Dermis microvascular lymphatic vessel endothelial cell (primary cell): ENCODE data around the gene CTSS. TPM values are rescaled to one million over a fixed set of nuclear protein-coding genes. Genes with fewer than 3 reads are reported as not detected.
A peak's percentile ranks its signal among the peaks of the same experiment; 100 is the strongest.
"Not testable (repeated sequence)": the region's sequence is repeated elsewhere in the genome, so short reads cannot be mapped to it uniquely, and the experiment has no call there.

Source experiments
- DNase-seq, 2 donors: peaks; one replicate each; pipeline versions ENCODE4 v3.0.0 to v3.0.0-alpha.2; 2010; ENCODE audit warnings: low read depth in 2 of 2
- total RNA-seq: library from RNA; depleted of rRNA; stranded (reverse); fragments of >200 nt; gene quantifications from 2 replicates; pipeline ENCODE4 v1.2.1, GENCODE V29; 2014

CTSS gene
- total RNA-seq, 1 donor from 2014 or later = 27.9 TPM

DNA sequence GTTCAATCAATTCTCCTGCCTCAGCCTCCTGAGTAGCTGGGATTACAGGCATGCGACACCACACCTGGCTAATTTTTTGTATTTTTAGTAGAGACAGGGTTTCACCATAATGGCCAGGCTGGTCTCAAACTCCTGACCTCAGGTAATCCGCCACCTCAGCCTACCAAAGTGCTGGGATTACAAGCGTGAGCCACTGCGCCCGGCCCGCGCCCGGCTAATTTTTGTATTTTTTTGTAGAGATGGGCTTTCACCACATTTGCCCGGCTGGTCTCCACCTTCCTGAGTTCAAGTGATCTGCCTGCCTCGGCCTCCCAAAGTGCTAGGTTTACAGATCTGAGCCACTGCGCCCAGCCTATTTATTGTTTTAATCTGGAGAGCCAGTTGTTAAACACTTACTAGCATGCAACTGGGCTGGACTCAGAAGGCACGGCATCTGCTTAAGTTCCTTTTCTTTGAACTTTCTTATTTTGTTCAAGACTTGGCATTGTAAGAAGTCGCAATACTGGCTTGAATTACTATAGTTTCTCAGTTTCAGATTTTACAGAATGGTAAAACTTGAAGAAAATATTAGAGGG lies 10.4 kb upstream of the CTSS start:
- DNase-seq = not testable (repeated sequence)

DNA sequence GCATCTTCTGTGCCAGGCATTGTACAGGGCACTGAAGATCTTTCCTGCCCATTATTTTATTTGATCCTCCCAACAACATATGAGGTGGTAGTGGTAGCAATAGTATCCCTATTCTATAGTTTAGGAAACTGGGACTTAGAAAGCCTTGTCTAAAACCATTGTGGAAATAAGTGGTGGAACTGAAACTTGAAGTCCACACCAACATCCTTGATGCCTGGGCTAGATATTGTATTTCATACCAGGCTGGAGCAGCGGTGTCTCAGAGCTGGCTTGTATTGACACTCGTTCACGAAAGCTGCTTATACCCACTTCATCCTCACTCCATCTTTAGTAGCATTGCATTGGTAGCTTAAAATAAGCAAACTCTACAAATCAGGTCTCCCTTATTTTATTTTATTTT lies 9.7 kb upstream of the CTSS start:
- no peak for DNase-seq

DNA sequence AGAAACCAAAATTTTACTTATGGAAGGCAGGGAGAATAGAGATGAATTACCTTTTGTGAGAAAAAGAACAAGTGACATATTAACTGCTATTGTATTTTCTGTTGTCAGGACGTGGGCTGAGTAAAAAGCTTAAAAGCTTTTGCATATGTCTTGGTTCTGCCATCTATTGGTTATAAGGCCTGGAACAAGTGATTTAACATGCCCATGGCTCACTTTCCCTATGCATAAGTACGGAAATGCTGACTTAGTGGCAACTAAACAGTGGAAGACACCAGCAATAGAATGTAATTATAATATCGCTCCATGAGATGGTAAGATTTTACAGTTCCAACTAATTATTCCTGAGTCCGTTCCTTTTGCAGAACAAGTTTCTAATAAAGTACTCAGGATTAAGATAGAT lies 6.7 kb upstream of the CTSS start:
- DNase-seq = no peak

DNA sequence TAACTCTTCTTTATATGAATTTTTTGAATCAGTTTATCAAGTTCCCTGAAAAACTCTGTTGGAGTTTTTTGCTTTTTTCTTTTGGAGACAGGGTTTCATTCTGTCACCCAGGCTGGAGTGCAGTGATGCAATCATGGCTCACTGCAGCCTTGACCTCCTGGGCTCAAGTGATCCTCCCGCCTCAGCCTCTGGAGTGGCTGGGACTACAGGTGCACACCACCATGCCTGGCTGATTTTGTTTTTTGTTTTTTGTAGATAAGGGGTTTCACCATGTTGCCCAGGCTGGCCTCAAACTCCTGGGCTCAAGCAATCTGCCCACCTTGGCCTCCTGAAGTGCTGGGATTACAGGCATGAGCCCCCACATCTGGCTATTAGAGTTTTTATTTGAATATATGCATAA lies 2.1 kb upstream of the CTSS start:
- DNase-seq = not testable (repeated sequence)

DNA sequence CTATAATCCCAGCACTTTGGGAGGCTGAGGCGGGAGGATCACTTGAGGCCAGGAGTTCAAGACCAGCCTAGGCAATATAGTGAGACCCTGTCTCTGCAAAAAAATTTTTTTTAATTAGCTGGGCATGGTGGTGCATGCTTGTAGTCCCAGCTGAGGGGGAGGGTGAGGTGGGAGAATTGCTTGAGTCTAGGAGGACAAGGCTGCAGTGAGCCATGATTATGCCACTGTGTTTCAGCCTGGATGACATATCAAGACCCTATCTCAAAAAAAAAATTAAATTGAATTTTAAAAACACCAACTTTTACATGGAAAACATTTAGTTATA lies 361 bp upstream of the CTSS start:
- DNase-seq = not testable (repeated sequence)

DNA sequence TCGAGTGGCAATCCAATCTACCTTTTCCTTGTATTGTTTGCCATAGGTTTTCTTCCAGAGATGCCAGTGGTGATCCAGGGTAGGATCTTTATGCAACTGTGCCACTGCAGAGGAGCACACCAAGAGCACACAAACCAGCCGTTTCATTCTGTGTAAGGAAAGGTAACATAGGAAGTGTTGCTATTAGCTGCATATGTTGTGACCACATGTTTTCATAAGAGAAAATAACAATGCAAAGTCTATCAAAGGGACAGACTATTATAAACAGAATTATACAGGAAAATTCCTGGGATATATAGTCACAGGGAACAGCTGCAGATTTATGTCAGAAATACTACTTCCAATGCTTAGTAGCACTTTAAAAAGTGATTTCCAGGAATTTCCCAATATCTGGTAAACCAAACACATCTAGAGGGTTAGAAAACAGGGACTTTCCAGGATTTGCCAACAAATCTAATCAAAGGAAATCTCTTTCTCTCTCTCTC lies 919 bp downstream of the CTSS start:
- peak; percentile 77 to 90 for DNase-seq

DNA sequence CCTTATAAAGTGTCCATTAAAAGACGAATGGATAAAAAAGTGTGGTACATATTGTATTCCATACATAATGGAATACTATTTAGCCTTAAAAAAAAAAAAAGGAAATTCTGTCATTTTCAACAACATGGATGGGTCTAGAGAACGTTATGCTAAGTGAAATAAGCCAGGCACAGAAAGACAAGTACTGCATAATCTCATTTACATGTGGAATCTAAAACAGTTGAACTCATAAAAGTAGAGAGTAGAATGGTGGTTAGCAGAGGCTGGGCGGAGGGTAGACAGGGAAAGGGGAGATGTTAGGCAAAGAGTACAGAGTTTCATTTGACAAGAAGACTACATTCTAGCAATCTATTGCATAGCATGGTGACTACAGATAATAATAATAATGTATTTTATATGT lies 2.6 kb downstream of the CTSS start:
- no peak for DNase-seq

DNA sequence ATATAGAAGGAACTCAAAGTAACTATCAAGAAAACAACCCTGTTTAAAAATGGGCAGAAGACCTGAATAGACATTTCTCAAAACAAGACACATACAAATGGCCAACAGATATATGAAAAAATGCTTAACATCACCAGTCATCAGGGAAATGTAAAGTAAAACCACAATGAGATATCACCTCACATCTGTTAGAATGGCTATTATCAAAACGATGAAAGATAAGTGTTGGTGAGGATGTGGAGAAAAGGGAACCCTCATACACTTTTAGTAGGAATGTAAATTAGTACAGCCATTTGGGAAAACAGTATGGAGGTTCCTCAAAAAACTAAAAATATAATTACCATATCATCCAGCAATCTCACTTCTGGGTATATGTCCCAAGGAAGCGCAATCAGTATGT lies 3.0 kb downstream of the CTSS start:
- DNase-seq = no peak

DNA sequence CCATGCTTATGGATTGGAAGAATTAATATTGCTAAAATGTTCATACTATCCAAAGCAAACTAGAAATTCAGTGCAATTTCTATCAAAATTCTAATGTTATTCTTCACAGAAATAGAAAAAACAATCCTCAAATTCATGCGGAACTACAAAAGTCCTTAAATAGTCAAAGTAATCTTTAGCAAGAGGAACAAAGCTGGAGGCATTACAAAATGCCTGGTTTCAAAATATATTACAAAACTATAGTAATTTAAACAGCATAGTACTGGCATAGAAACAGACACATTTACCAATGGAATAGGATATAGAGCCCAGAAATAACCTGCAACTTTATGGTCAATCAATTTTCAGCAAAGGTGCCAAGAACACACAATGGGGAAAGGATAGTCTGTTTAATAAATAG lies 3.8 kb downstream of the CTSS start:
- DNase-seq = no peak

DNA sequence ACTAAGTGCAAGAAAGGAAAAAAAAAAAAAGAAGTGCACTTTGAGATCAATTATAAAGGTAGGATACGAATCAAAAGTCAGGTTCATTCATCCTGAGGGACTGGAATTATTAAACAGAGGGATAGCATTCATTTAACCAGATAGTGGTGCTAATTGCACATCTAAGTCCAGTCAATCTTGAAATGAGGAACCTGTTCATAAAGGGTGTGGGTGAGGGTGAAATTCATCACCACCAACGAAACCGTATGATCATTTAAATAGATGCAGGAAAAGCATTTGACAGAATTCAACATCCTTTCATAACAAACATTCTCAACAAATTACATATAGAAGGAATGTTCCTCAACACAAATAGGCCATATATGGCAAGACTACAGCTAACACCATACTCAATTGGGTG lies 5.6 kb downstream of the CTSS start:
- no peak for DNase-seq

DNA sequence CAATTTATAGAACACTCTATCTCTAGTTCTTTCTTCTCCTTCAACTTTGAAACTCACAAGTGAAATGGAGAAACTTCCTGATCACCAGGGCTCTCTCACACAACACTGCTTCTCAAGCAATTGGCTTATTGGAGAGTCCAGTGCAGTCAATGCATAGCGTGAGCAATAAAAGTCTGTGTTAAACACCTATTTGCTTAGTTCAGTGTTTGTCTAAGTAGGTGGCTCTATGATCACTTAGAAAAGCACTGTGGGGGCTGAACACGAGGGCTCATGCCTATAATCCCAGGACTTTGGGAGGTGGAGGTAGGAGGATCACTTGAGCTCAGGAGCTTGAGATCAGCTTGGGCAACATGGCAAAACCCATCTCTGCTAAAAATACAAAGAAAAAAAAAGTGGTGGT lies 12.2 kb downstream of the CTSS start:
- DNase-seq = no peak

DNA sequence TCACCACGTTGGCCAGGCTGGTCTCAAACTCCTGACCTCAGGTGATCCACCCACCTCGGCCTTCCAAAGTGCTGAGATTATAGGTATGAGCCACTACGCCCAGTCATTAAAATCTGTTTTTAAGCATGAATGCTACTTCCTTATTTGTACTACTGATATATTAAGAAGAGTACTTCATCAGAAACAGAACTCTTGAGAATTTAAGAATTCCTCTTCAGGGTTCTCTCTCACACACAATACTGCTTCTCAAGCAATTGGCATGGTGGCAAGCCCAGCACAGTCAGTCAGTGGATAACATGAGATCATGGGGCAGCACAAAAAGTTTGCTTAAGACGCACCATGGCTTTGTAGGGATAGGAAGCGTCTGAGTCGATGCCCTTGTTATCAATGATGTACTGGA lies 14.1 kb downstream of the CTSS start:
- DNase-seq = no peak

DNA sequence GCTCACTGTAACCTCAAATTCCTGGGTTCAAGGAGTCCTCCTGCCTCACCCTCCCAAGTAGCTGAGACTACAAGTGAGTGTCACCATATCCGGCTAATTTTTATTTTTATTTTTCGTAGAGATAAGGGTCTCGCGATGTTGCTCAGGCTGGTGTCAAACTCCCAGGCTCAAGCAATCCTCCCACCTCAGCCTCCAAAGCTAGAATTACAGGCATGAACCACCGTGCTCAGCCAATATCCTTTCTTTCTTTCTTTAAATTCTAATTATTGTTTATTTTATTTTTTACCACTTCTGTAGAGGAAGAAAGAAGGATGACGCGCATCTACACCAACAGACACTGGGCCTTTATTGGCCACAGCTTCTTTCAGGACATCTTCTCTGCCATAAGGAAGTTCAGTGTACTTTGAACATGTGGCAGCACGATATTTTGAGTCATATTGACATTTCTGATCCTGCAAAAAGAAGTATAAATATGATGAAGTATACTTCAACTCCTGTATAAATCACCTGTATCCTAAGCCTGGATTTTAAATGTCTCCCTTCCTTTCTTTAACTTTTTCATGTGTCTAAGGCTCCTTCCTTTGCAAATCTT lies 15.8 kb downstream of the CTSS start:
- DNase-seq = no peak

DNA sequence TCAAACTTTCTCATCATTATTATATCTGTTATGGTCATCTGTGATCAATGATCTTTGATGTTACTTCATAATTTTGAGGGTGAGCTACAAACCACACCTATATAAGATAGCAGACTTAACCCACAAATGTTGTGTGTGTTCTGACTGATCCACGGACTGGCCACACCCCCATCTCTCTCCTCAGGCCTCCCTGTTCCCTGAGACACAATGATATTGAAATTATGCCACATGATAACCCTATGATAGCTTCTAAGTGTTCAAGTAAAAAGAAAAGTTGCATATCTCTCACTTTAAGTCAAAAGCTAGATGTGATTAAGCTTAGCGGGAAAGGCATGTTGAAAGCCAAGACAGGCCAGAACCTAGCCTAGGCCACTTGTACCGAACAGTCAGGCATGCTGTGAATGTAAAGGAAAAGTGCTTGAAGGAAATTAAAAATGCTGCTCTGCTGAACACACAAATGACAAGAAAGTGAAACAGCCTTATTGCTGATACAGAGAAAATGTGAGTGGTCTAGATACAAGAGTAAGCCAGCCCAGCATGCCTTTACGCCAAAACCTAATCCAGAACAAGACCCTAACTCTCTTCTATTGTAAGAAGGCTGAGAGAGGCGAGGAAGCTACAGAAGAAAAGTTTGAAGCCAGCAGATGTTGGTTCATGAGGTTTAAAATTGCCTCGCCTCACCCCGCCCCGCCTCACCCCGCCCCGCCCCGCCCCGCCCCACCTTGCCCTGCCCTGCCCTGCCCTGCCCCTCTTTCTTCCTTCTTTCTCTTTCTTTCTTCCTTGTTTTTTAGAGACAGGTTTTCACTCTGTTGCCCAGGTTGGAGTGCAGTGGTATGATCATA lies 16.5 kb downstream of the CTSS start:
- DNase-seq = no peak

DNA sequence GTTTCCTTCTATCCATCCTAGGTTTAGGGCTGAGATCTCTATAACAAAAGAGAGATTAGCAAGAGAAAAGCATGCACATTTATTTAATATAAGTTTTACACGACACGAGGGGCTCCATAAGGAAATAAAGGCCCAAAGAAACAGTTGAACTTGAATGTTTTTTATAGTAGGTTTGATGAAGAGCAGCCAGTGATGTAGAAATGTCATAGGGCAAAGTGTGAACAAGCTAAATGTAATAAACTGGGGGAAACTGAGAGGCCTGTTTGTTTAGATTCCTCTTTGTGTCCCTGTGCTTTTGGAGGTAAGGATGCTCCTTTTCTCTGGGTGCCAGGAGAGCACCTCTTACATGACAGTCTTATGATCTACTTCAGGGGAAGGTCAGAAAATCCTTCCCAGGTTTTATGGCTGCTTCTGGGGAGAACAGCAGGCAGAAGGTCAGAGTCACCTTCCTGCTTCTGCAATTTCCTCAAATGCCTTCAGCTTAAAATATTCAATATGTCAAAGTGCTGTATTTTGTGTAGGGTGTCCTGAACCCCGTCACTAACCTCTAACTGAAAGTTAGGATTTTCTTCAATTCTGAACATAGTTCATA lies 35.4 kb downstream of the CTSS start:
- no peak for DNase-seq

DNA sequence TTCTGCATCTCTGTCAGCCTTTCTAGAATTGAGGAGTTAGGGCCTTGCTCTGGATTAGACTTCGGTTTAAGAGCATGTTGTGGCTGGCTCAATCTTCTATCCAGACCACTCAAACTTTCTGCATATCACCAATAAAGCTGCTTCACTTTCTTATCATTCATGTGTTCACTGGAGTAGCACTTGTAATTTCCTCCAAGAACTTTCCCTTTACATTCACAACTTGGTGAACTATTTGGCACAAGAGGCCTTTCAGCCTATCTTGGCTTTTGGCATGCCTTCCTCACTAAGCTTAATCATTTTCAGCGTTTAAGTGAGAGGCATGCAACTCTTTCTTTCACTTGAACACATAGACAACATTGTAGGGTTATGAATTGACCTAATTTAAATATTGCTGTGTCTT lies 41.2 kb downstream of the CTSS start:
- no peak for DNase-seq

DNA sequence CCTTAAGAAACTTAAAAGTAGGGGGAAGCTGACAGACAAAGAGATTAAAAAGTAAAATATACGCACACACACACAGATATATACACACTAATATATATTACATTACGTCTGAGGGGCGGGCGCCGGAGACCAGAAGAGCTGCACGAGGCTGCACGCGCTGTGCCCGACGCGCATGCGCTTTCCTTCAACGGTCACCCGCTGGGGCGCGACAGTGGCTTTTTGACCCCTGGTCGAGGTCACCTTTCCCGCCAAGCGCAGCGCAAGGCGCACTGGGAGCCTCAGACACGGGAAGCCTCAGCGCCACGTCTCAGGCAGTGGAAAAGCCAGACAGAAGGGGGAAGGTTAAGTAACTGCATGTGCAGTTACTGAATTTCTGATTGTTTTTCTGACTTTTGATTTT lies 44.9 kb downstream of the CTSS start, which contains the start of gene HORMAD1:
HORMAD1 (minus strand) TSS at position 193 of the 400 bp plus-strand sequence. CDS start 1,390 bp downstream, outside the sequence.
- no peak for DNase-seq

DNA sequence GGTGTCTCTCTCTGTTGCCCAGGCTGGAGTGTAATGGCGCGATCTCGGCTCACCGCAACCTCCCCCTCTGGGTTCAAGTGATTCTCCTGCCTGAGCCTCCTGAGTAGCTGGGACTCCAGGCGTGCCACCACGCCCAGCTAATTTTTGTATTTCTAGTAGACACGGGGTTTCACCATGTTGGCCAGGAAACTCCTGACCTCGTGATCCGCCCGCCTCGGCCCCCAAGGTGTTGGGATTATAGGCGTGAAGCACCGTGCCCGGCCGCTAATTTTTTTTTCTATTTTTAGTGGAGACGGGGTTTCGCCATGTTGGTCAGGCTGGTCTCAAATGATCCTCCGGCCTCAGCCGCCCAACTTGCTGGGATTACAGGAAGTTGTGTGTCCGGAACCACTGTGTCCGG lies 45.5 kb downstream of the CTSS start:
- no peak for DNase-seq

DNA sequence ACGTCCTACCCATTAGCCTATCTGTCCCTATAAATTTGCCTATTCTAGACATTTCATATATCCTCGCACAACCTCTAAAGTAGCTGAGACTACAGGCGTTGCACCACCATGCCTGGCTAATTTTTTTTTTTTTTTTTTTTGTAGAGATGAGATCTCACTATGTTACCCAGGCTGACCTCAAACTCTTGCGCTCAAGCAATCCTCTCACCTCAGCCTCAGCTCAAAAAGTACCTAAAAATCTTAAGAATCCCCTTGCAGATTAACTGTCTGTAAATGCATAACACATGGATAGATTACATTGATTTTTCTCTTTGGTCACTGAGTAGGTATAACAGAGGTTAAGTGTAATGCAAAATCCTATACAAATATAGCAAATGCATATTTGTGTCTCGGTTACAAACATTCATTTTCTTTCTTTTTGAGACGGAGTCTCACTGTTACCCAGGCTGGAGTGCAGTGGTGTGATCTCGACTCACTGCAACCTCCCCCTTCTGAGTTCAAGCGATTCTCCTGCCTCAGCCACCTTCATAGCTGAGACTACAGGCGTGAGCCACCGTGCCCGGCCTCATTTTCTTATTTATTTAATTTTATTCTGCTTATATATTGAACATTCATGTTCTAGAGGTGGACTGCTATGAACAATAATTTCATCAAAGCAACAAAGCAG lies 47.2 kb downstream of the CTSS start:
- DNase-seq = no peak

DNA sequence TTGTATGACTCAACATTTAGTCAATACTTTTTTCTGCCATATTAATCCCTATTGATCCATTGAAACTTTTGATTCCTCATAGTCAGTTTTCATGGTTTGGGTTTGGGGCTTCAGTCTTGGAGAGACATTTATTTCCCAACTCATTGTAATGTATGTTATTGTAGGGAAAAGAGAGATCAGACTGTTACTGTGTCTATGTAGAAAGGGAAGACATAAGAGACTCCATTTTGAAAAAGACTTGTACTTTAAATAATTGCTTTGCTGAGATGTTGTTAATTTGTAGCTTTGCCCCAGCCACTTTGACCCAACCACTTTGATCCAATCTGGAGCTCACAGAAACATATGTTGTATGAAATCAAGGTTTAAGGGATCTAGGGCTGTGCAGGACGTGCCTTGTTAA lies 56.5 kb downstream of the CTSS start:
- not testable (repeated sequence) for DNase-seq

DNA sequence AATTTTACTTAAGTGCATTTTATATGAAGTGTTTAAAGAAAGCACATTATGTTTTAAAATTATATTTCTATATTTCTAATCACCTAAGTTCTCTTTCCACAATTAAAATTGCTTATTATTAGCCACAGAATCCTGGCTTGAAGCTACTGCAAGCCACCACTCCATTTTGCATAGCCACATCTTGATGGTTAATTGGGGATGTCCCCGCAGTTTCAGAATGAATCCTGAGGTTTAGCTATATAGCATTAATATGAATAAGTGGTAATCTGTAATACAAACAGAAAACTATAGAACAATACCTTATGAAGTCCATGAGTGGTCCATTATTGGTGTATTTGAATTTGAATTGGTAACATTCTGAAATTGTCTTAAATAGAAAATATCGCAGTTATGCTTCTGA lies 57.0 kb downstream of the CTSS start:
- no peak for DNase-seq

DNA sequence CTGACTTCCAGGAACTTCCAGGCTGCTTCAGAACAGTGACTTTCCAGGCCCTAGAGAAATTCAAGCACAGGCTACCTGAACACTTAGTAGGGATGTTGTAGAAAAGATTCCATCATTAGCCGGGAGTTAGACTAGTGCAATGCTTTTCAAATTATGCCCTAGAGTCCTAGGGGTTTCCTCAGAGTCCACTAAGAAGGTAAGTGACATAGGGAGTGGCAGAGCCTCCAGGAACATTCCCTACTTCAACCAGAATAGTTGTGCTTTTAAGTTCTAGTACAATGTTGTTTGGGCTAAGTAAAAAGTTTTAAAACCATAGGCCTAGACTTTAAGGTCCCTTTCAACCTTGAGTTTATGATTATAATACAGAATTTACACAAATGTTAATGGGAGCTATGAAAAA lies 59.5 kb downstream of the CTSS start:
- DNase-seq = no peak
